ENCODE data around the gene PRKAG2.

PRKAG2 gene

DNA sequence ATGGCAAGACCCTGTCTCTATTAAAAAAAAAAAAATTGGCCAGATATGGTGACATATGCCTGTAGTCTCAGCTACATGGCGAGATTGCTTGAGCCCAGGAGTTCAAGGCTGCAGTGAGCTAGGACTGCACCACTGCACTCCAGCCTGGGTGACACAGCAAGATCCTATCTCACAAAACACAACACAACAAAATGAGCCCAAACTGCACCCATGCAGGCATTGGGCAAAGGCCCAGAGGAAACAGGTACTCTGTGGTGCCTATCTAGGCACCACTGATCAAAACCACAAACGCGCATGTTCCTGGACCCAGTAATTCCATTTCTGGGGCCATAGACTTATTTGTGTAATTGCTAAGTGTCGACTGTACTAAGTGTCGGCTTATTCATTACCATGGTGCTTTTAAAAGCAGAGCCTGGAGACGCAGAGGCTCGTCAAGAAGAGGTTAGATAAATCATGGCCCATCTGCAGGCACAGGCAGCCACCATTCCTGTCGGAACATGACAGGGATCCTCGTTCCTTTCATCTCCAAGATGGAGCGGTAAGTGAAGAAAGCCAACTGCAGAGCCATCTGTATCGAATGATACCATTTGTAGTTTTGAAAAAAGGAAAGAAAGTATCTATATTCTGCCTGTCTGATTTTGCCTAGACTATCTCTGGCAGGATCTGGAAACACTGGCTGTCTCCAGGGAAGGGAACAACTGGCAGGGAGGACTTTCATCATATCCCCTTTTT lies 196.9 kb downstream of the PRKAG2 start:
- Histone ChIP-seq H3K4me3 (ENCODE audit: low read length) (no peak overlapping the region), H3K27me3 (ENCODE audit: insufficient read depth, low read length) (no peaks in the 10 kb centered on the region), H3K4me1 (ENCODE audit: insufficient read depth, low read length) (no peaks in the 10 kb centered on the region), H3K36me3 (ENCODE audit: insufficient read depth, low read length) (no peaks in the 10 kb centered on the region), H2AFZ (ENCODE audit: low read depth, low read length) (no peak overlapping the region), H3K9me3 (ENCODE audit: low read length) (no peaks in the 10 kb centered on the region)

GRCh38 chr7:151679071-151679708 lies 197.7 kb downstream of the PRKAG2 start:
- no peaks in the 10 kb centered on the region for H3K4me1 ChIP-seq (ENCODE audit: insufficient read depth, low read length)
- no peaks in the 10 kb centered on the region for H3K27me3 ChIP-seq (ENCODE audit: insufficient read depth, low read length)
- H3K4me3 ChIP-seq (ENCODE audit: low read length) = no peak overlapping the region
- no peaks in the 10 kb centered on the region for H3K36me3 ChIP-seq (ENCODE audit: insufficient read depth, low read length)
- H3K9me3 ChIP-seq (ENCODE audit: low read length) = no peaks in the 10 kb centered on the region
- H2AFZ ChIP-seq (ENCODE audit: low read depth, low read length) = no peak overlapping the region

GRCh38 chr7:151678227-151678604 lies 198.7 kb downstream of the PRKAG2 start:
- H3K4me3 ChIP-seq (ENCODE audit: low read length) = no peak overlapping the region
- H3K4me1 ChIP-seq (ENCODE audit: insufficient read depth, low read length) = no peaks in the 10 kb centered on the region
- no peaks in the 10 kb centered on the region for H3K27me3 ChIP-seq (ENCODE audit: insufficient read depth, low read length)
- no peaks in the 10 kb centered on the region for H3K36me3 ChIP-seq (ENCODE audit: insufficient read depth, low read length)
- no peaks in the 10 kb centered on the region for H3K9me3 ChIP-seq (ENCODE audit: low read length)
- no peak overlapping the region for H2AFZ ChIP-seq (ENCODE audit: low read depth, low read length)

- H3K27me3 ChIP-seq (ENCODE audit: insufficient read depth, low read length) = no peaks in the 10 kb centered on the region
- peaks cover 1% of the 10 kb centered on the region for H3K4me1 ChIP-seq (ENCODE audit: insufficient read depth, low read length)
- no peaks in the 10 kb centered on the region for H3K36me3 ChIP-seq (ENCODE audit: insufficient read depth, low read length)
- no peak overlapping the region for H3K4me3 ChIP-seq (ENCODE audit: low read length)
- no peak overlapping the region for H2AFZ ChIP-seq (ENCODE audit: low read depth, low read length)
- H3K9me3 ChIP-seq (ENCODE audit: low read length) = no peaks in the 10 kb centered on the region
Observed at GRCh38 chr7:151677581-151678226, 199.2 kb downstream of the PRKAG2 start.

DNA sequence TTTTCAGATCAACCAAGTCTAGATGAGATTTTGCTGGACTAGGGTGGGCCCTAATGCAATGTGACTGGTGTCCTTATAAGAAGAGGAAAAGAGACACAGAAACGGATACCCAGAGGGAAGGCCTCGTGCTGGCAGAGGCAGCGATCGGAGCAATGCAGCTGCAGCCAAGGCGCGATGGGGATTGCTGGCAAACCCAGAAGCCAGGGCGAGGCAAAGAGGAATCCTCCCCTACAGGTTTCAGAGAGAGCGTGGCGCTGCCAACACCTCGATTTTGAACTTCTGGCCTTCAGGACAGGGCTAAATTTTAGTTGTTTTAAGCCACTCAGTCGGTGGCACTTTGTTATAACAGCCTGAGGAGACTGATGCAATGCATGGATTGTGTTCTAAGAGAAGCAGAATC lies 200.2 kb downstream of the PRKAG2 start:
- H3K36me3 ChIP-seq (ENCODE audit: insufficient read depth, low read length) = no peaks in the 10 kb centered on the region
- peaks cover 2% of the 10 kb centered on the region for H3K4me1 ChIP-seq (ENCODE audit: insufficient read depth, low read length)
- no peaks in the 10 kb centered on the region for H3K9me3 ChIP-seq (ENCODE audit: low read length)
- no peaks in the 10 kb centered on the region for H3K27me3 ChIP-seq (ENCODE audit: insufficient read depth, low read length)
- H2AFZ ChIP-seq (ENCODE audit: low read depth, low read length) = no peak overlapping the region
- no peak overlapping the region for H3K4me3 ChIP-seq (ENCODE audit: low read length)

DNA sequence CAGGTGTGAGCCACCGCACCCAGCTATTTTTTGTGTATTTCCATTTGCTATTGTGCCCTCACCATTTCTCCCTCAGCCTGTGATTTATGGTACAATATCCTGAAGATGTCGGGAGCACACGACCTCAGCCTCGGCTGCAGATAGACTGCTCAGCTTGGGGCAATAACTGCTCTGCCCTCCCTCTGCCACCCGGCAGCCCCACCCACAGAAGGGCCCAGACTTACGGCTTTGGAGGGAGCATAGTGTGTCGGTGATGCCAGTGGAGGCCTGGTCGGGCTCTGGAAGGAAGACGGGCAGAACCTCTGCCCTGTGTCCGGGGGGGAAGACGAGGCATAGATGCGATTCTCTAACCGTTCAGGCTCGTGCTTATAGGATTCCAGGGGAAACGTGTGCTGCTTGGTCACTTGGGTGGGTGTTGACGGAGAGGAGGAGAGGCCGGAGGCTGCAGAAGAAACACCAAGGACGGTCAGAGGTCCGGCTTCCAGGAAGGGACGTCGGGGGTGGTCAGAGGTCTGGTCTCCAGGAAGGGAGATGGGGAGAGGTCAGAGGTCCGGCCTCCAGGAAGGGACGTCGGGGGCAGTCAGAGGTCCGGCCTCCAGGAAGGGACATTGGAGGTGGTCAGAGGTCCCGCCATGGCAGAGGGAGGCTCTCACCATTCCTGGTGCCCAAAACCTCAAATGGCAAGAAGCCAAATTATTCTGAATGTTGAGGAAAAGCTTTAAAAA lies 201.6 kb downstream of the PRKAG2 start:
- H3K27me3 ChIP-seq (ENCODE audit: insufficient read depth, low read length) = no peaks in the 10 kb centered on the region
- no peaks in the 10 kb centered on the region for H3K9me3 ChIP-seq (ENCODE audit: low read length)
- H3K36me3 ChIP-seq (ENCODE audit: insufficient read depth, low read length) = no peaks in the 10 kb centered on the region
- H3K4me3 ChIP-seq (ENCODE audit: low read length) = no peak overlapping the region
- no peak overlapping the region for H2AFZ ChIP-seq (ENCODE audit: low read depth, low read length)
- peaks cover 2% of the 10 kb centered on the region for H3K4me1 ChIP-seq (ENCODE audit: insufficient read depth, low read length)

DNA sequence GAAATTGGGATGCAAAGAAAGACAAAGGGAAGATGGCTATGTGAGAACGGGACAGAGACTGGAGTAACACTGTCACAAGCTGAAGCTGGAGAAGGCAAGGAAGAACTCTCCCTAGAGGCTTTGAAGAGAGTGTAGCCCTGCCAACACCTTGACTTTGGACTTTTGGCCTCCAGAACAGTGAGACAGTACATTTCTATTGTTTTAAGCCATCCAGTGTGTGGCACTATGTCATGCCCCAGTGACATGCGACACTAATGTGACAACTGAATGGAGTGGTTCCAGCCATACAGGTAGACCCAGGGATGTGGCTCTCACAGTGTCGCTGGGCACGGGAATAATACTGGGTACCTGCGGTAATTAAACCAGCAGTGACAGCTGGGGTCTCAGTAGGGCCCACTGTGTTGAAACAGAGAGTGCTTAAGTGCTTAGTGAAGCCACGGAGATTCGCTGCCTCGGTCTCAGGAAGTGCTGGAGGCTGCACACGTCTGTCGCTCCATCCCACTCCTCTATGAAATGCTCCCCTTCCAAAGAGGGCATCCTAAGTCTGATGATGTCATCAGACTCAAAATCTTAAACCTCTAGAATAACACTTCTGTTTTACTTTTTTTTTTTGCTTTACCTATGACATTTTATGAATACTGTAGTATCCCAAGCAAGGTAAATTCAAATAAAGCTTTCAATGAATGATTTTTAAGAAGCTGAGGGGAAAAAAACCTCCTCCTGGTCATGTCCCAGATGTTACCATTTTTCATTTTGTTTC lies 202.6 kb downstream of the PRKAG2 start:
- no peaks in the 10 kb centered on the region for H3K9me3 ChIP-seq (ENCODE audit: low read length)
- H3K36me3 ChIP-seq (ENCODE audit: insufficient read depth, low read length) = no peaks in the 10 kb centered on the region
- H3K4me1 ChIP-seq (ENCODE audit: insufficient read depth, low read length) = peaks cover 2% of the 10 kb centered on the region
- no peak overlapping the region for H3K4me3 ChIP-seq (ENCODE audit: low read length)
- H3K27me3 ChIP-seq (ENCODE audit: insufficient read depth, low read length) = no peaks in the 10 kb centered on the region
- no peak overlapping the region for H2AFZ ChIP-seq (ENCODE audit: low read depth, low read length)

DNA sequence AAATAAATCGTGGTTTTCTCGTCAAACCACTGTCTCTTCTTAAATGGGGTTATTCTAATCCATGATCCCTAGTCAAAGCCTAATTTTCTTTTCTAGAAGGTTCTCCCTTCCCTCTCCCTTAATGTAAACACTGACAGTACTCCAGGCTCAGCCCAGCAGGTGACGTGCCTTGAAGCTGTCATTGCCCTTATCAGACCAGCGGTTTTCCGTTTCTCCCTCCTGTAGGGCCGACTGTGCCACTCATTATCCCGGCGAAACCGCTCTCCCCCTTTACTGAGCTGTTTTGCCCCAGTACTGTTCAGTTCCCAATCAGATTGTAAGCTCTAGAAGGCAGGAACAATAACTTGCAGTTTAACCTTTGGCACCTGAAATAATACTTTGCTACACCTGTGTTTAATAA lies 203.7 kb downstream of the PRKAG2 start:
- H3K9me3 ChIP-seq (ENCODE audit: low read length) = no peaks in the 10 kb centered on the region
- H2AFZ ChIP-seq (ENCODE audit: low read depth, low read length) = no peak overlapping the region
- no peaks in the 10 kb centered on the region for H3K27me3 ChIP-seq (ENCODE audit: insufficient read depth, low read length)
- H3K4me1 ChIP-seq (ENCODE audit: insufficient read depth, low read length) = peaks cover 2% of the 10 kb centered on the region
- H3K36me3 ChIP-seq (ENCODE audit: insufficient read depth, low read length) = no peaks in the 10 kb centered on the region
- no peak overlapping the region for H3K4me3 ChIP-seq (ENCODE audit: low read length)

DNA sequence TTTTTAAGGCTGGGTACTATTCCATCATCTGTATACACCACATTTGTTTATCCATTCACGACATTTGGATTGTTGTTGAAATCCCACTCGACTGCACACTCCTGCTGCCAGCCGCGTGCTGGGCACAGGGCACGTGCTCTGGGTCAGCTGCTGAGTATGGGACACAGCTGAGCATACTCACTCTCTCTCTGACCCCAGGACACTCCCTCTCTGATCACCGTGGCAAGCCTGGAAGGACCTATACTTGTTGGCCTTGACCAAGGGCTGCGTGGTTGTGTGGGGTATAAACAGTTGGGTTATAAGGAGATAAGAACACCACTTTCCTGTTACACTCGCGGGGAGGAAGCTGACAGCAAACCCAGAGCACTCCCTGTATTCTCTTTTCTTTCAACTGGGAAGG lies 204.2 kb downstream of the PRKAG2 start:
- Histone ChIP-seq H3K9me3 (ENCODE audit: low read length) (no peaks in the 10 kb centered on the region), H3K4me1 (ENCODE audit: insufficient read depth, low read length) (peaks cover 2% of the 10 kb centered on the region), H3K36me3 (ENCODE audit: insufficient read depth, low read length) (no peaks in the 10 kb centered on the region), H3K4me3 (ENCODE audit: low read length) (no peak overlapping the region), H3K27me3 (ENCODE audit: insufficient read depth, low read length) (no peaks in the 10 kb centered on the region), H2AFZ (ENCODE audit: low read depth, low read length) (no peak overlapping the region)

DNA sequence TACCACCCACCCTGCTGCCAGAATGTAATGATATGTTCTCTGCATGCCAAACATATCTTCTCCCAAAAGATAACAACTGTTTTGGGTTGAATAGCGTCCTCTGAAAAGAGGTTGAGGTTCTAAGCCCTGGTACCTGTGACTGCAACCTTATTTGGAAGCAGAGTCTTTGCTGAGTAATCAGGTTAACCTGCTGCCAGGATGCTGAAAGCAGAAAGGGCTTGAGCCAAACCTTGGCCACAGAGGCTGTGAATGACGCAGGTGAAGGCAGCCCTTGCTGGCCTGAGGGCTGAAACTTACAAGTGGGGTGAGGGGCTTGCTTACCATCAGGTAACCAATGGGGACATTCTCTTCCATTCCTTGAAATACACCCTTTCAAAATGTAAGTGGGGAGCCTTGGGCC lies 205.4 kb downstream of the PRKAG2 start:
- H3K4me1 ChIP-seq (ENCODE audit: insufficient read depth, low read length) = peaks cover 2% of the 10 kb centered on the region
- no peak overlapping the region for H2AFZ ChIP-seq (ENCODE audit: low read depth, low read length)
- no peaks in the 10 kb centered on the region for H3K36me3 ChIP-seq (ENCODE audit: insufficient read depth, low read length)
- H3K9me3 ChIP-seq (ENCODE audit: low read length) = no peaks in the 10 kb centered on the region
- H3K27me3 ChIP-seq (ENCODE audit: insufficient read depth, low read length) = no peaks in the 10 kb centered on the region
- H3K4me3 ChIP-seq (ENCODE audit: low read length) = no peak overlapping the region

- H3K4me1 ChIP-seq (ENCODE audit: insufficient read depth, low read length) = peaks cover 14% of the 10 kb centered on the region
- no peak overlapping the region for H3K4me3 ChIP-seq (ENCODE audit: low read length)
- no peak overlapping the region for H2AFZ ChIP-seq (ENCODE audit: low read depth, low read length)
- H3K36me3 ChIP-seq (ENCODE audit: insufficient read depth, low read length) = no peaks in the 10 kb centered on the region
- no peaks in the 10 kb centered on the region for H3K9me3 ChIP-seq (ENCODE audit: low read length)
- no peaks in the 10 kb centered on the region for H3K27me3 ChIP-seq (ENCODE audit: insufficient read depth, low read length)
Observed at GRCh38 chr7:151669762-151670161, 207.2 kb downstream of the PRKAG2 start.

- no peaks in the 10 kb centered on the region for H3K27me3 ChIP-seq (ENCODE audit: insufficient read depth, low read length)
- H3K9me3 ChIP-seq (ENCODE audit: low read length) = no peaks in the 10 kb centered on the region
- H2AFZ ChIP-seq (ENCODE audit: low read depth, low read length) = no peak overlapping the region
- no peak overlapping the region for H3K4me3 ChIP-seq (ENCODE audit: low read length)
- peaks cover 12% of the 10 kb centered on the region for H3K4me1 ChIP-seq (ENCODE audit: insufficient read depth, low read length)
- H3K36me3 ChIP-seq (ENCODE audit: insufficient read depth, low read length) = no peaks in the 10 kb centered on the region
Observed at GRCh38 chr7:151666886-151667285, 210.0 kb downstream of the PRKAG2 start.
